Putamen (tissue), 1 donor: ENCODE measurements around the gene C14orf93.
"Not testable (repeated sequence)": the region's sequence is repeated elsewhere in the genome, so short reads cannot be mapped to it uniquely, and the experiment has no call there.

Experiments used
- DNase-seq: peaks from one replicate; pipeline ENCODE4 v3.0.0-alpha.2; 2016; ENCODE audit warnings: low spot score

The C14orf93 gene

GRCh38 chr14:22973217-22974032, 36.5 kb downstream of the C14orf93 start:
- DNase-seq: peak; percentile 27

GRCh38 chr14:22972313-22972930, 37.5 kb downstream of the C14orf93 start:
- no peak for DNase-seq

GRCh38 chr14:22971152-22971551, 38.8 kb downstream of the C14orf93 start:
- no peak for DNase-seq

- DNase-seq: no peak
Observed at GRCh38 chr14:22966783-22967269, 43.1 kb downstream of the C14orf93 start.

- not testable (repeated sequence) for DNase-seq
Observed at GRCh38 chr14:22965916-22966782, 43.8 kb downstream of the C14orf93 start.

GRCh38 chr14:22962061-22962676, 47.8 kb downstream of the C14orf93 start:
- no peak for DNase-seq

GRCh38 chr14:22955702-22956569, 54.0 kb downstream of the C14orf93 start:
- peak; percentile 5 for DNase-seq

GRCh38 chr14:22952418-22952817, 57.5 kb downstream of the C14orf93 start:
- no peak for DNase-seq

- DNase-seq: not testable (repeated sequence)
Observed at GRCh38 chr14:22951795-22952194, 58.1 kb downstream of the C14orf93 start.

- DNase-seq: no peak
Observed at GRCh38 chr14:22945642-22946041, 64.3 kb downstream of the C14orf93 start.

GRCh38 chr14:22939684-22940083, 70.3 kb downstream of the C14orf93 start:
- no peak for DNase-seq
